Transverse colon (tissue), 4 donors: ENCODE results near the gene SLC38A10.

ENCODE experiments used
- CTCF ChIP-seq, 5 experiments: fragments of 200-600 bp in 3 of 5; fragments of 450-650 bp in 2 of 5; sonication (generic) in 3 of 5; IDR thresholded peaks; 1 replicate in 2 of 5; 2 replicates in 3 of 5; pipeline ENCODE4 v1.5.1; 2016 to 2017; ENCODE audit warnings: antibody characterized with exemption in 5 of 5, inconsistent platforms in 3 of 5, mild to moderate bottlenecking in 2 of 5, moderate library complexity in 1 of 5
- POLR2AphosphoS5 ChIP-seq, 3 donors: sonication (generic); formaldehyde crosslinking; IDR thresholded peaks; one replicate each; pipeline ENCODE4 v1.6.1; 2016; ENCODE audit warnings: antibody characterized with exemption in 3 of 3

- TF ChIP-seq CTCF (IDR thresholded peaks at IDR 0.05) (no peak), POLR2AphosphoS5 (IDR thresholded peaks at IDR 0.05) (no peak)
Observed at GRCh38 chr17:81265576-81265975, 29.5 kb downstream of the SLC38A10 start.
